ENCODE data around the gene CARS1. TPM values are rescaled to one million over a fixed set of nuclear protein-coding genes. Genes with fewer than 3 reads are reported as not detected.
A peak's percentile ranks its signal among the peaks of the same experiment; 100 is the strongest.

Gene CARS1
- polyA plus RNA-seq, 1 of the 3 experiments (the other 2 are of a cell fraction), result 52.1 TPM

DNA sequence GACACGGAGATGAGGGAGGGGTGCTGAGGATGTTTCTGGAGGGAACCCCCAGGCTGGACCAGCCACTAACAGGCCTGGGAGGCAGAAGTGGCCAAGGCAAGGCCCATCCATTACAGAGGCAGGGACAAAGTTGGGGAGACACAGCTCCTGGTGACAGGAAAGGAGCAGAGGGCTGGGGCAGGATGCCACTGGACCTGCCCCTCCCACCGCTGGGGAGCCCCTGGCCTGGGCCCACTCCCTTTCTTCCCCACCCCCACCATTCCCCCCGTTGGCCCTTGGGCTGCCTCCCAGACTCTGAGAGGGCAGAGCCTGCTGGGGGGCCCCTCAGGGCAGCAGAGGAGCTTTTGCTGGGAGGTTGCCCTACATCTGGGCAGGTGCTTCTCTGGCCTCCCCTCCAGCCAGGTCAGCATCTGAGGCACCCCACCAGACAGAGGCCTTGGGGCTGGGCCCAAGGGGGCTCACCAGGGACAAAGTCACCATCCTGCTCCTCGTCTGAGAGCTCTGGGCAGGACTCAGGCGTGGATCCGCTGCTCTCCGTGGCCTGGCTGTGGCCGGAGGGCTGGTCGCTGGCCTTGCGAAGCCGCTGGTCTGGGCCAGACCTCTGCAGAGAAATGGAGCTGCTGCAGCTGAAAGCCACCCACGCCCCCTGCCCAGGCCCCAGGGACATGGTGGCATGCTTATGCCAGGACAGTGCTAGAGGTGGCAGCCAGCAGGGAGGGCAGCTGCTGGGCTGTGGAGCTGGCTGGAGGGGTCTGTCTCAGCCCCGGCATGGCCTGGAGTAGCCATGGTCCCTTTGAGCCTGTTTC, 33.1 kb upstream of the CARS1 start:
- H3K79me2 ChIP-seq (ENCODE audit: insufficient read depth), result no peaks in the 10 kb centered on the region
- H3K9me2 ChIP-seq, result no peaks in the 10 kb centered on the region
- no peak overlapping the region for H2AFZ ChIP-seq (ENCODE audit: low read depth)
- peak; percentile 31 for DNase-seq
- H3K9ac ChIP-seq, result no peak overlapping the region
- H3K27ac ChIP-seq (ENCODE audit: low read depth in 2 of 2, low read length in 1 of 2), result no peak overlapping the region
- peaks cover 1% of the 10 kb centered on the region for H3F3A ChIP-seq (replicated peaks; ENCODE audit: insufficient read depth)
- no peak overlapping the region for H3K4me3 ChIP-seq (ENCODE audit: low read depth in 2 of 2, low read length in 1 of 2)
- H3K36me3 ChIP-seq (replicated peaks in 1 of 2; ENCODE audit: control insufficient read depth in 1 of 2, insufficient read depth in 2 of 2, low read length in 1 of 2), result peaks cover 0 to 2% of the 10 kb centered on the region in 2 experiments
- CTCF ChIA-PET, result interaction anchor here (0.7 to 13.1 kb wide), 34 partner anchors 12 to 558 kb away, joined by 3 to 403 read pairs (median 10); partner anchors contain the start of genes CARS1, OSBPL5 and PHLDA2
- WGBS (ENCODE audit: low lambda C conversion rate), result 0% methylated on average over 1 of the region's 13 CpGs
- H3K27me3 ChIP-seq (ENCODE audit: insufficient read depth), result no peaks in the 10 kb centered on the region
- H3K4me1 ChIP-seq (ENCODE audit: control insufficient read depth in 1 of 2, insufficient read depth in 2 of 2, low read depth in 1 of 2, low read length in 1 of 2), result peaks cover under 1 to 5% of the 10 kb centered on the region in 2 experiments; a peak in 2 of 4 replicates
- TF ChIP-seq RCOR1 (IDR thresholded peaks at IDR 0.05; ENCODE audit: low read length), result no peak
- no peak overlapping the region for H3K4me2 ChIP-seq
- POLR2A ChIA-PET, result interaction anchor here (0.9 kb wide), 1 partner anchor 95 kb away, joined by 3 read pairs; no protein-coding TSS in a partner anchor
- H3K9me3 ChIP-seq, result no peaks in the 10 kb centered on the region
- 0 out of 2 replicates have a peak, but pooled peaks cover 5% of the 10 kb centered on the region for H4K20me1 ChIP-seq (ENCODE audit: insufficient read depth)

DNA sequence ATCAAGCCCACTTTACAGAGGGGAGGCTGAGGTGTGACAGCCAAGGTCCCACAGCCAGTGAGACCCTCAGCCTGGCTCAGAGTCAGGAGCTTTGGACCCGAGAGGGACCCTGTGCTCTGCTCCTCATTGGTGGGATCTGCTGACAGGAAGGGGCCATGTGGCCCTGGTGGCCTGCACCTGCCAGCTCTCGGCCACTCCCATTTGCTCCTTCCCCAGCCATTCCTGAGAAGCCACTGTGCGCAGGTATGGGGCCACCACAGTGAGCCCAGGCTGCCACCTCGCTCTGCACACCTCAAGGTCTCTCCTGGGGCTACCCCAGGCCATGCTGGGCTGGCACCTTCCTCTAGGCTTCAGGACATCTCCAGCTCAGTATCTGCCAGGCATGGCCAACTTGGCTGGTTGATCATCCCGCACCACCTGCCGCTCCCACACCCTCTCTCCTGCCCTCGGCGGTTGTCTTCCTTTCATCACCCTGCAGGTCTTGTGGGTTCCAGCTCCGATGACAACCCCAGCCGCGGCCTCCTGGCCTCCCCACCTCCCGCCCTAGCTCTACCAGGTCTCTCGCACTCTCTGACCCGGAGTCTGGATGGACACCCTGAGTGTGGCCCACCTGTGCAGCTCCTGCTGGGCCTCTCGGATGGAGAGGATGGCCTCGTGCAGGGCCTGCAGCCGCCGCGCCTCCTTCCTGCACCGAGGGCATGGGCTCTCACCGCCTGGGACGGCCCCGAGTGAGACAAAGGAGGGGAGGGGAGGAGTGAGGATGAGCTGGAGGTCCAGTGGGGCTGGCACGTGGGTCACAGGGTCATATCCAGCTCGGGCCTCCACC, 32.2 kb upstream of the CARS1 start:
- no peak overlapping the region for H3K4me3 ChIP-seq (ENCODE audit: low read depth in 2 of 2, low read length in 1 of 2)
- H3K27me3 ChIP-seq (ENCODE audit: insufficient read depth), result no peaks in the 10 kb centered on the region
- H3K36me3 ChIP-seq (replicated peaks in 1 of 2; ENCODE audit: control insufficient read depth in 1 of 2, insufficient read depth in 2 of 2, low read length in 1 of 2), result peaks cover 0 to 2% of the 10 kb centered on the region in 2 experiments
- H3K9me3 ChIP-seq, result no peaks in the 10 kb centered on the region
- no peak overlapping the region for H3K4me2 ChIP-seq
- H3K4me1 ChIP-seq (ENCODE audit: control insufficient read depth in 1 of 2, insufficient read depth in 2 of 2, low read depth in 1 of 2, low read length in 1 of 2), result peaks cover 0 to 3% of the 10 kb centered on the region in 2 experiments; a peak in 1 of 4 replicates
- H3F3A ChIP-seq (replicated peaks; ENCODE audit: insufficient read depth), result no peaks in the 10 kb centered on the region
- no peaks in the 10 kb centered on the region for H3K9me2 ChIP-seq
- 0 out of 2 replicates have a peak, but pooled peaks cover 5% of the 10 kb centered on the region for H4K20me1 ChIP-seq (ENCODE audit: insufficient read depth)
- H3K27ac ChIP-seq (ENCODE audit: low read depth in 2 of 2, low read length in 1 of 2), result no peak overlapping the region
- no peaks in the 10 kb centered on the region for H3K79me2 ChIP-seq (ENCODE audit: insufficient read depth)
- H2AFZ ChIP-seq (ENCODE audit: low read depth), result no peak overlapping the region
- DNase-seq, result no peak
- no peak overlapping the region for H3K9ac ChIP-seq
- WGBS (ENCODE audit: low lambda C conversion rate), result 94% methylated on average over 18 of the region's 25 CpGs
- POLR2A ChIA-PET, result no interaction called here
- CTCF ChIA-PET, result interaction anchor here (0.7 to 13.1 kb wide), 16 partner anchors 15 to 252 kb away, joined by 3 to 403 read pairs (median 4); partner anchors contain the start of genes OSBPL5 and PHLDA2
- TF ChIP-seq POLR2AphosphoS5 (IDR thresholded peaks at IDR 0.05; ENCODE audit: low read depth, low read length) (no peak), TCF12 (IDR thresholded peaks at IDR 0.05) (no peak), GABPA (IDR thresholded peaks at IDR 0.05; ENCODE audit: low read depth) (no peak), FOSL2 (IDR thresholded peaks at IDR 0.05; ENCODE audit: borderline replicate concordance, low read depth) (no peak), RXRA (IDR thresholded peaks at IDR 0.05; ENCODE audit: borderline replicate concordance, low read depth) (no peak), TAF1 (IDR thresholded peaks at IDR 0.05; ENCODE audit: borderline replicate concordance, low read depth, low read length) (no peak), YY1 (IDR thresholded peaks at IDR 0.05; ENCODE audit: low read depth) (no peak), ELF1 (IDR thresholded peaks at IDR 0.05) (no peak), SMC3 (IDR thresholded peaks at IDR 0.05; ENCODE audit: low read depth, low read length) (no peak), EZH2phosphoT487 (IDR thresholded peaks at IDR 0.05; ENCODE audit: borderline replicate concordance, low read depth) (no peak), RAD21 (IDR thresholded peaks at IDR 0.05; ENCODE audit: low read length) (no peak), FOXJ3 (CRISPR knock-in tag; IDR thresholded peaks at IDR 0.05) (no peak)
- TF ChIP-seq, protein P1, sequence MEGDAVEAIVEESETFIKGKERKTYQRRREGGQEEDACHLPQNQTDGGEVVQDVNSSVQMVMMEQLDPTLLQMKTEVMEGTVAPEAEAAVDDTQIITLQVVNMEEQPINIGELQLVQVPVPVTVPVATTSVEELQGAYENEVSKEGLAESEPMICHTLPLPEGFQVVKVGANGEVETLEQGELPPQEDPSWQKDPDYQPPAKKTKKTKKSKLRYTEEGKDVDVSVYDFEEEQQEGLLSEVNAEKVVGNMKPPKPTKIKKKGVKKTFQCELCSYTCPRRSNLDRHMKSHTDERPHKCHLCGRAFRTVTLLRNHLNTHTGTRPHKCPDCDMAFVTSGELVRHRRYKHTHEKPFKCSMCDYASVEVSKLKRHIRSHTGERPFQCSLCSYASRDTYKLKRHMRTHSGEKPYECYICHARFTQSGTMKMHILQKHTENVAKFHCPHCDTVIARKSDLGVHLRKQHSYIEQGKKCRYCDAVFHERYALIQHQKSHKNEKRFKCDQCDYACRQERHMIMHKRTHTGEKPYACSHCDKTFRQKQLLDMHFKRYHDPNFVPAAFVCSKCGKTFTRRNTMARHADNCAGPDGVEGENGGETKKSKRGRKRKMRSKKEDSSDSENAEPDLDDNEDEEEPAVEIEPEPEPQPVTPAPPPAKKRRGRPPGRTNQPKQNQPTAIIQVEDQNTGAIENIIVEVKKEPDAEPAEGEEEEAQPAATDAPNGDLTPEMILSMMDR (IDR thresholded peaks at IDR 0.05), result no peak
- TF ChIP-seq, protein P2, sequence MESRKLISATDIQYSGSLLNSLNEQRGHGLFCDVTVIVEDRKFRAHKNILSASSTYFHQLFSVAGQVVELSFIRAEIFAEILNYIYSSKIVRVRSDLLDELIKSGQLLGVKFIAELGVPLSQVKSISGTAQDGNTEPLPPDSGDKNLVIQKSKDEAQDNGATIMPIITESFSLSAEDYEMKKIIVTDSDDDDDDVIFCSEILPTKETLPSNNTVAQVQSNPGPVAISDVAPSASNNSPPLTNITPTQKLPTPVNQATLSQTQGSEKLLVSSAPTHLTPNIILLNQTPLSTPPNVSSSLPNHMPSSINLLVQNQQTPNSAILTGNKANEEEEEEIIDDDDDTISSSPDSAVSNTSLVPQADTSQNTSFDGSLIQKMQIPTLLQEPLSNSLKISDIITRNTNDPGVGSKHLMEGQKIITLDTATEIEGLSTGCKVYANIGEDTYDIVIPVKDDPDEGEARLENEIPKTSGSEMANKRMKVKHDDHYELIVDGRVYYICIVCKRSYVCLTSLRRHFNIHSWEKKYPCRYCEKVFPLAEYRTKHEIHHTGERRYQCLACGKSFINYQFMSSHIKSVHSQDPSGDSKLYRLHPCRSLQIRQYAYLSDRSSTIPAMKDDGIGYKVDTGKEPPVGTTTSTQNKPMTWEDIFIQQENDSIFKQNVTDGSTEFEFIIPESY (IDR thresholded peaks at IDR 0.05; ENCODE audit: borderline replicate concordance, low read depth), result no peak
- TF ChIP-seq, protein P3, sequence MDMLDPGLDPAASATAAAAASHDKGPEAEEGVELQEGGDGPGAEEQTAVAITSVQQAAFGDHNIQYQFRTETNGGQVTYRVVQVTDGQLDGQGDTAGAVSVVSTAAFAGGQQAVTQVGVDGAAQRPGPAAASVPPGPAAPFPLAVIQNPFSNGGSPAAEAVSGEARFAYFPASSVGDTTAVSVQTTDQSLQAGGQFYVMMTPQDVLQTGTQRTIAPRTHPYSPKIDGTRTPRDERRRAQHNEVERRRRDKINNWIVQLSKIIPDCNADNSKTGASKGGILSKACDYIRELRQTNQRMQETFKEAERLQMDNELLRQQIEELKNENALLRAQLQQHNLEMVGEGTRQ (IDR thresholded peaks at IDR 0.05; ENCODE audit: borderline replicate concordance, low read depth, low read length), result no peak
- TF ChIP-seq, protein P4, sequence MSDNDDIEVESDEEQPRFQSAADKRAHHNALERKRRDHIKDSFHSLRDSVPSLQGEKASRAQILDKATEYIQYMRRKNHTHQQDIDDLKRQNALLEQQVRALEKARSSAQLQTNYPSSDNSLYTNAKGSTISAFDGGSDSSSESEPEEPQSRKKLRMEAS (IDR thresholded peaks at IDR 0.05; ENCODE audit: low read depth), result no peak
